GM18508 (cell line): ENCODE measurements around the gene MKLN1.
"Not testable (repeated sequence)": the region's sequence is repeated elsewhere in the genome, so short reads cannot be mapped to it uniquely, and the experiment has no call there.

Experiments
- ATAC-seq: cut with Tn5 transposase; IDR thresholded peaks from one replicate; pipeline ENCODE4 v1.9.1; 2021; ENCODE audit warnings: moderate number of reproducible peaks; ENCODE audit not compliant: insufficient read depth, unreplicated experiment

MKLN1 gene

GRCh38 chr7:131307627-131308026, 20.0 kb upstream of the MKLN1 start:
- no peak for ATAC-seq

- no peak for ATAC-seq
These were observed 14.8 kb upstream of the MKLN1 start for GRCh38 chr7:131312838-131313237.

GRCh38 chr7:131320603-131321002, 7.1 kb upstream of the MKLN1 start:
- ATAC-seq = no peak

- ATAC-seq = no peak
These were observed 6.0 kb upstream of the MKLN1 start for GRCh38 chr7:131321656-131322055.

- no peak for ATAC-seq
These were observed 5.6 kb upstream of the MKLN1 start for GRCh38 chr7:131322061-131322460.

GRCh38 chr7:131322861-131323260, 4.8 kb upstream of the MKLN1 start:
- ATAC-seq = no peak

GRCh38 chr7:131325179-131325840, 2.4 kb upstream of the MKLN1 start:
- no peak for ATAC-seq

- ATAC-seq = no peak
These were observed 1.1 kb upstream of the MKLN1 start for GRCh38 chr7:131326576-131326975.

- ATAC-seq = no peak
These were observed 539 bp upstream of the MKLN1 start for GRCh38 chr7:131327049-131327625.

GRCh38 chr7:131328377-131329175, 900 bp downstream of the MKLN1 start:
- no peak for ATAC-seq

GRCh38 chr7:131329176-131329570, 1.5 kb downstream of the MKLN1 start:
- ATAC-seq = no peak

GRCh38 chr7:131330299-131330698, 2.6 kb downstream of the MKLN1 start:
- no peak for ATAC-seq

GRCh38 chr7:131331806-131332205, 4.1 kb downstream of the MKLN1 start:
- ATAC-seq = no peak

- not testable (repeated sequence) for ATAC-seq
These were observed 5.1 kb downstream of the MKLN1 start for GRCh38 chr7:131332729-131333128.

- ATAC-seq = no peak
These were observed 8.1 kb downstream of the MKLN1 start for GRCh38 chr7:131335639-131336381.

- no peak for ATAC-seq
These were observed 9.3 kb downstream of the MKLN1 start for GRCh38 chr7:131336956-131337355.

- ATAC-seq = no peak
These were observed 10.5 kb downstream of the MKLN1 start for GRCh38 chr7:131338173-131338572.

- no peak for ATAC-seq
These were observed 11.2 kb downstream of the MKLN1 start for GRCh38 chr7:131338691-131339390.

- ATAC-seq = no peak
These were observed 14.0 kb downstream of the MKLN1 start for GRCh38 chr7:131341690-131342089.

GRCh38 chr7:131342864-131343442, 15.3 kb downstream of the MKLN1 start:
- no peak for ATAC-seq
